Body of pancreas (tissue), 4 donors: Measurements from ENCODE around the gene DYNAP. TPM values are rescaled to one million over a fixed set of nuclear protein-coding genes. Genes with fewer than 3 reads are reported as not detected.

Experiments used
- ATAC-seq: fragments of 150-250 bp; one replicate; pipeline ENCODE4 v1.9.1; 2016
- DNase-seq, 4 donors: peaks; one replicate each; pipeline ENCODE4 v3.0.0-alpha.2; 2019
- H3K27ac ChIP-seq, 4 donors: fragments of 200-600 bp; sonication (generic); 1 replicate in 3 of 4; 2 replicates in 1 of 4; pipeline versions ENCODE4 v1.5.1 to v1.6.1; 2016 to 2019; ENCODE audit warnings: mild to moderate bottlenecking in 1 of 4, mixed read lengths in 1 of 4, moderate library complexity in 1 of 4
- H3K27me3 ChIP-seq, 2 donors: fragments of 200-600 bp; sonication (generic); one replicate each; pipeline ENCODE4 v1.6.0; 2016; ENCODE audit warnings: mild to moderate bottlenecking in 1 of 2
- H3K36me3 ChIP-seq, 2 donors: fragments of 200-600 bp; sonication (generic); replicated peaks in 1 of 2; 2 replicates each; pipeline ENCODE4 v1.5.1; 2016; ENCODE audit warnings: low read depth in 2 of 2; ENCODE audit not compliant: insufficient read depth in 1 of 2
- H3K4me1 ChIP-seq: fragments of 200-600 bp; sonication (generic); one replicate; pipeline ENCODE4 v1.6.0; 2016
- H3K4me3 ChIP-seq, 2 donors: fragments of 200-600 bp; sonication (generic); 1 replicate in 1 of 2; 2 replicates in 1 of 2; pipeline ENCODE4 v1.5.1; 2016 to 2019
- H3K9me3 ChIP-seq, 3 donors: fragments of 200-600 bp; sonication (generic); 1 replicate in 2 of 3; 2 replicates in 1 of 3; pipeline ENCODE4 v1.5.1; 2016
- CTCF ChIP-seq, 7 experiments: fragments of 450-650 bp in 4 of 7; fragments of 200-600 bp in 3 of 7; sonication (generic) in 3 of 7; IDR thresholded peaks; one replicate each; pipeline ENCODE4 v1.5.1; 2016 to 2019; ENCODE audit warnings: antibody characterized with exemption in 7 of 7
- POLR2A ChIP-seq, 3 donors: fragments of 450-650 bp; IDR thresholded peaks; one replicate each; pipeline ENCODE4 v1.6.1; 2016; ENCODE audit warnings: antibody characterized with exemption in 3 of 3, mild to moderate bottlenecking in 2 of 3
- WGBS, 2 donors: methylation state at CpG; one replicate each; pipeline ENCODE4 v1.1.5; 2017; 5-methylcytosine and 5-hydroxymethylcytosine counted together
- intact Hi-C: fragments of 100-400 bp; cut with DNase I; formaldehyde crosslinking; loops from one replicate; pipeline ENCODE4 v1.15.1; 2023
- total RNA-seq, 2 donors: library from RNA; depleted of rRNA; stranded (reverse); fragments of >200 nt; gene quantifications; one replicate each; pipeline ENCODE4 v1.1.0, GENCODE V29; 2016

DYNAP gene
- total RNA-seq, 2 donors from 2014 or later, result not detected

GRCh38 chr18:54585743-54586142, 5.3 kb upstream of the DYNAP start:
- no peak for DNase-seq
- 53% methylated on average over 6 of the region's 6 CpGs for WGBS, 2 donors
- no peaks in the 10 kb centered on the region for H3K9me3 ChIP-seq
- H3K27me3 ChIP-seq, result no peaks in the 10 kb centered on the region
- intact Hi-C loops, result no loop called here
- no peak for ATAC-seq
- no peak overlapping the region for H3K27ac ChIP-seq
- TF ChIP-seq POLR2A (IDR thresholded peaks at IDR 0.05) (no peak), CTCF (IDR thresholded peaks at IDR 0.05) (no peak)
- no peak overlapping the region for H3K4me3 ChIP-seq
- no peaks in the 10 kb centered on the region for H3K4me1 ChIP-seq
- H3K36me3 ChIP-seq, result no peaks in the 10 kb centered on the region

GRCh38 chr18:54604211-54604610, 13.2 kb downstream of the DYNAP start:
- WGBS, 2 donors, result 93 to 94% methylated on average over 6 of the region's 6 CpGs
- no peak for DNase-seq

GRCh38 chr18:54606835-54607212, 15.8 kb downstream of the DYNAP start:
- Histone ChIP-seq H3K9me3 (no peaks in the 10 kb centered on the region), H3K27ac (peak overlapping the region; percentile 90 to 93 (median 91)), H3K4me3 (no peak overlapping the region), H3K4me1 (peaks cover 27% of the 10 kb centered on the region), H3K27me3 (no peaks in the 10 kb centered on the region), H3K36me3 (no peaks in the 10 kb centered on the region)
- 80 to 87% methylated on average over 9 of the region's 9 CpGs for WGBS, 2 donors
- peak; percentile 18 to 22 (median 20) for DNase-seq
- no peak for TF ChIP-seq CTCF (IDR thresholded peaks at IDR 0.05)
- TF ChIP-seq POLR2A (IDR thresholded peaks at IDR 0.05), result no peak
- ATAC-seq, result peak; percentile 29
- intact Hi-C loops, result no loop called here

More at GRCh38 chr18:54604211-54604610, 13.2 kb downstream of the DYNAP start:
- Histone ChIP-seq H3K9me3 (no peaks in the 10 kb centered on the region), H3K36me3 (no peaks in the 10 kb centered on the region), H3K27me3 (no peaks in the 10 kb centered on the region), H3K4me1 (peaks cover 24% of the 10 kb centered on the region), H3K4me3 (no peak overlapping the region), H3K27ac (no peak overlapping the region)
- no peak for TF ChIP-seq CTCF (IDR thresholded peaks at IDR 0.05)
- TF ChIP-seq POLR2A (IDR thresholded peaks at IDR 0.05), result no peak
- intact Hi-C loops, result no loop called here
- no peak for ATAC-seq

- Histone ChIP-seq H3K4me3 (peak overlapping the region in 1 of 2 donors; percentile 3), H3K27me3 (no peaks in the 10 kb centered on the region), H3K9me3 (no peaks in the 10 kb centered on the region), H3K36me3 (no peaks in the 10 kb centered on the region), H3K4me1 (peaks cover 32% of the 10 kb centered on the region), H3K27ac (peak overlapping the region; percentile 90 to 93 (median 91))
- TF ChIP-seq POLR2A (IDR thresholded peaks at IDR 0.05), result peak; percentile 21 to 82 (median 69)
- no peak for TF ChIP-seq CTCF (IDR thresholded peaks at IDR 0.05)
- WGBS, 2 donors, result 23 to 29% methylated on average over 11 of the region's 11 CpGs
- DNase-seq (peak; percentile 48 to 73 (median 58)), ATAC-seq (peak; percentile 90)
- intact Hi-C loops, result no loop called here
Measured at GRCh38 chr18:54607213-54608027, 16.4 kb downstream of the DYNAP start.
